ENCODE measurements around the gene GALK2. TPM values are rescaled to one million over a fixed set of nuclear protein-coding genes. Genes with fewer than 3 reads are reported as not detected.
"Not testable (repeated sequence)": the region's sequence is repeated elsewhere in the genome, so short reads cannot be mapped to it uniquely, and the experiment has no call there.

The GALK2 gene
- total RNA-seq, 1 experiment from 2014 or later: 43.5 TPM

GRCh38 chr15:49331951-49332350, 161.9 kb downstream of the GALK2 start:
- intact Hi-C loops (cut with micrococcal nuclease): no loop called here
- CTCF ChIA-PET: no interaction called here
- POLR2A ChIA-PET: interaction anchor here (1.6 kb wide), 1 partner anchor 11 kb away, joined by 3 read pairs; no protein-coding TSS in a partner anchor
- H3K27me3 Mint-ChIP-seq (ENCODE audit: insufficient read depth, unreplicated experiment): no peaks in the 10 kb centered on the region
- no peaks in the 10 kb centered on the region for H3K4me1 Mint-ChIP-seq (ENCODE audit: insufficient read depth, unreplicated experiment)
- DNase-seq (ENCODE audit: unreplicated experiment): no peak
- no peaks in the 10 kb centered on the region for H3K9me3 Mint-ChIP-seq (ENCODE audit: unreplicated experiment)
- no peak for TF ChIP-seq CTCF (IDR thresholded peaks at IDR 0.05; ENCODE audit: unreplicated experiment)
- no TSS peak for BruUV-seq (replicated peaks)
- peaks cover 41% of the 10 kb centered on the region for H3K36me3 Mint-ChIP-seq (ENCODE audit: insufficient read depth, unreplicated experiment)
- H3K4me3 Mint-ChIP-seq (ENCODE audit: unreplicated experiment): no peak overlapping the region
- no peak overlapping the region for H3K27ac Mint-ChIP-seq (ENCODE audit: low read depth, unreplicated experiment)

- intact Hi-C loops (cut with micrococcal nuclease): no loop called here
- Mint-ChIP-seq H3K27me3 (ENCODE audit: insufficient read depth, unreplicated experiment) (no peaks in the 10 kb centered on the region), H3K36me3 (ENCODE audit: insufficient read depth, unreplicated experiment) (peaks cover 13% of the 10 kb centered on the region), H3K9me3 (ENCODE audit: unreplicated experiment) (peaks cover 17% of the 10 kb centered on the region), H3K27ac (ENCODE audit: low read depth, unreplicated experiment) (no peak overlapping the region), H3K4me3 (ENCODE audit: unreplicated experiment) (no peak overlapping the region), H3K4me1 (ENCODE audit: insufficient read depth, unreplicated experiment) (no peaks in the 10 kb centered on the region)
- POLR2A ChIA-PET: interaction anchor here (0.7 kb wide), 1 partner anchor 11 kb away, joined by 3 read pairs; no protein-coding TSS in a partner anchor
- no peak for DNase-seq (ENCODE audit: unreplicated experiment)
- BruUV-seq (replicated peaks): no TSS peak
- TF ChIP-seq CTCF (IDR thresholded peaks at IDR 0.05; ENCODE audit: unreplicated experiment): no peak
- CTCF ChIA-PET: no interaction called here
Measured at GRCh38 chr15:49339656-49340055, 169.6 kb downstream of the GALK2 start.

GRCh38 chr15:49343546-49343945, 173.5 kb downstream of the GALK2 start:
- H3K4me3 Mint-ChIP-seq (ENCODE audit: unreplicated experiment): no peak overlapping the region
- H3K36me3 Mint-ChIP-seq (ENCODE audit: insufficient read depth, unreplicated experiment): peaks cover 13% of the 10 kb centered on the region
- H3K27ac Mint-ChIP-seq (ENCODE audit: low read depth, unreplicated experiment): no peak overlapping the region
- POLR2A ChIA-PET: interaction anchor here (0.7 to 1.2 kb wide), 2 partner anchors 13 to 545 kb away, joined by 3 read pairs; no protein-coding TSS in a partner anchor
- CTCF ChIA-PET: no interaction called here
- no peaks in the 10 kb centered on the region for H3K4me1 Mint-ChIP-seq (ENCODE audit: insufficient read depth, unreplicated experiment)
- intact Hi-C loops (cut with micrococcal nuclease): no loop called here
- DNase-seq (ENCODE audit: unreplicated experiment): no peak
- TF ChIP-seq CTCF (IDR thresholded peaks at IDR 0.05; ENCODE audit: unreplicated experiment): no peak
- no TSS peak for BruUV-seq (replicated peaks)
- H3K27me3 Mint-ChIP-seq (ENCODE audit: insufficient read depth, unreplicated experiment): no peaks in the 10 kb centered on the region
- H3K9me3 Mint-ChIP-seq (ENCODE audit: unreplicated experiment): peaks cover 15% of the 10 kb centered on the region

GRCh38 chr15:49354439-49354838, 184.4 kb downstream of the GALK2 start:
- CTCF ChIA-PET: interaction anchor here (0.6 kb wide), 1 partner anchor 170 kb away, joined by 4 read pairs; no protein-coding TSS in a partner anchor
- POLR2A ChIA-PET; H3K4me3 Mint-ChIP-seq (ENCODE audit: unreplicated experiment); H3K4me1 Mint-ChIP-seq (ENCODE audit: insufficient read depth, unreplicated experiment); H3K27ac Mint-ChIP-seq (ENCODE audit: low read depth, unreplicated experiment); DNase-seq (ENCODE audit: unreplicated experiment); H3K27me3 Mint-ChIP-seq (ENCODE audit: insufficient read depth, unreplicated experiment); BruUV-seq (replicated peaks); H3K9me3 Mint-ChIP-seq (ENCODE audit: unreplicated experiment); H3K36me3 Mint-ChIP-seq (ENCODE audit: insufficient read depth, unreplicated experiment); intact Hi-C loops (cut with micrococcal nuclease): not testable (repeated sequence)

DNA sequence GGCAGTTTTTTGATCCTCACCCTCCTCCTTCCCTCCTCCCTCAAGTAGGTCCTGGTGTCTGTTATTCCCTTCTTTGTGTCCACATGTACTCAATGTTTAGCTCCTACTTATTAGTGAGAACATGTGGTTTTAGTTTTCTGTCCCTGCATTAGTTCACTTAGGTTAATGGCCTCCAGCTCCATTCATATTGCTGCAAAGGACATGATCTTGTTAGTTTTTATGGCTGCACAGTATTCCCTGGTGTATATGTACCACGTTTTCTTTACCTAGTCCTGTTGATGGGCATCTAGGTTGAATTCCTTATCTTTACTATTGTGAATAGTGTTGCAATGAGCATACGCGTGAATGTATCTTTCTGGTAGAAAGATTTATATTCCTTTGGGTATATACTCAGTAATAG, 191.3 kb downstream of the GALK2 start:
- no peaks in the 10 kb centered on the region for H3K27me3 Mint-ChIP-seq (ENCODE audit: insufficient read depth, unreplicated experiment)
- no peaks in the 10 kb centered on the region for H3K9me3 Mint-ChIP-seq (ENCODE audit: unreplicated experiment)
- ChIA-PET POLR2A (no interaction called here), CTCF (interaction anchor here (0.7 to 0.8 kb wide), 2 partner anchors 8 to 33 kb away, joined by 3 to 4 read pairs; no protein-coding TSS in a partner anchor)
- no peaks in the 10 kb centered on the region for H3K36me3 Mint-ChIP-seq (ENCODE audit: insufficient read depth, unreplicated experiment)
- no peak overlapping the region for H3K4me3 Mint-ChIP-seq (ENCODE audit: unreplicated experiment)
- no peak for DNase-seq (ENCODE audit: unreplicated experiment)
- H3K27ac Mint-ChIP-seq (ENCODE audit: low read depth, unreplicated experiment): no peak overlapping the region
- no peaks in the 10 kb centered on the region for H3K4me1 Mint-ChIP-seq (ENCODE audit: insufficient read depth, unreplicated experiment)
- TF ChIP-seq CTCF (IDR thresholded peaks at IDR 0.05; ENCODE audit: unreplicated experiment): no peak
- BruUV-seq (replicated peaks): no TSS peak
- intact Hi-C loops (cut with micrococcal nuclease): no loop called here
